Astrocyte (in vitro differentiated cells and primary cell): Measurements from ENCODE around the gene COL18A1. TPM values are rescaled to one million over a fixed set of nuclear protein-coding genes. Genes with fewer than 3 reads are reported as not detected.
A peak's percentile ranks its signal among the peaks of the same experiment; 100 is the strongest.

Source experiments
- DNase-seq: peaks from one replicate; pipeline ENCODE4 v3.0.0-alpha.2; 2010; ENCODE audit warnings: low read depth
- FAIRE-seq: peaks from 2 replicates; lab custom pipeline; 2011; peaks lifted over from hg19 to GRCh38; lab: Jason Lieb, UNC
- H2AFZ ChIP-seq: 2 replicates; pipeline ENCODE4 v1.6.0; 2012; ENCODE audit warnings: low read depth, low read length, inconsistent platforms
- H3K27ac ChIP-seq: 2 replicates; pipeline ENCODE4 v1.5.1; 2011; ENCODE audit warnings: low read depth, low read length, inconsistent platforms
- H3K27me3 ChIP-seq: 2 replicates; pipeline ENCODE4 v1.6.0; 2011; ENCODE audit warnings: low read length, inconsistent platforms; ENCODE audit not compliant: insufficient read depth
- H3K36me3 ChIP-seq: 2 replicates; pipeline ENCODE4 v1.5.1; 2011; ENCODE audit warnings: low read length, inconsistent platforms; ENCODE audit not compliant: insufficient read depth
- H3K4me1 ChIP-seq: 2 replicates; pipeline ENCODE4 v1.5.1; 2011; ENCODE audit warnings: low read length, inconsistent platforms; ENCODE audit not compliant: insufficient read depth
- H3K4me2 ChIP-seq: 2 replicates; pipeline ENCODE4 v1.6.0; 2012; ENCODE audit warnings: low read length, inconsistent platforms
- H3K4me3 ChIP-seq: 2 replicates; pipeline ENCODE4 v1.5.1; 2011; ENCODE audit warnings: low read depth, mild to moderate bottlenecking, low read length, inconsistent platforms; ENCODE audit not compliant: insufficient read depth
- H3K79me2 ChIP-seq: 2 replicates; pipeline ENCODE4 v1.6.0; 2012; ENCODE audit warnings: mild to moderate bottlenecking, low read length, inconsistent platforms; ENCODE audit not compliant: insufficient read depth
- H3K9ac ChIP-seq: 2 replicates; pipeline ENCODE4 v1.6.0; 2012; ENCODE audit warnings: mild to moderate bottlenecking, low read length, inconsistent platforms
- H3K9me3 ChIP-seq: 2 replicates; pipeline ENCODE4 v1.5.1; 2012; ENCODE audit warnings: low read depth, mild to moderate bottlenecking, low read length, inconsistent platforms; ENCODE audit not compliant: insufficient read depth
- H4K20me1 ChIP-seq: 2 replicates; pipeline ENCODE4 v1.6.0; 2012; ENCODE audit warnings: low read length, inconsistent platforms; ENCODE audit not compliant: insufficient read depth
- H3K27ac Mint-ChIP-seq: one replicate; pipeline ENCODE4 v1.8.0; 2021; ENCODE audit warnings: mild to moderate bottlenecking, mixed read lengths; ENCODE audit not compliant: unreplicated experiment
- H3K27me3 Mint-ChIP-seq: one replicate; pipeline ENCODE4 v1.8.0; 2021; ENCODE audit warnings: low read depth, mixed read lengths; ENCODE audit not compliant: unreplicated experiment
- H3K36me3 Mint-ChIP-seq: one replicate; pipeline ENCODE4 v1.8.0; 2021; ENCODE audit warnings: low read depth, mixed read lengths; ENCODE audit not compliant: unreplicated experiment
- H3K4me1 Mint-ChIP-seq: one replicate; pipeline ENCODE4 v1.8.0; 2021; ENCODE audit warnings: low read depth, mixed read lengths; ENCODE audit not compliant: unreplicated experiment
- H3K4me3 Mint-ChIP-seq: one replicate; pipeline ENCODE4 v1.8.0; 2021; ENCODE audit warnings: mild to moderate bottlenecking, moderate library complexity, mixed read lengths; ENCODE audit not compliant: unreplicated experiment
- H3K9me3 Mint-ChIP-seq: one replicate; pipeline ENCODE4 v1.8.0; 2021; ENCODE audit warnings: mild to moderate bottlenecking, mixed read lengths; ENCODE audit not compliant: unreplicated experiment
- EZH2 ChIP-seq: IDR thresholded peaks from 2 replicates; pipeline ENCODE4 v1.6.1; 2012; ENCODE audit warnings: mild to moderate bottlenecking, low read length, inconsistent platforms; ENCODE audit not compliant: insufficient read depth
- total RNA-seq: library from RNA; stranded (reverse); gene quantifications from 2 replicates; pipeline ENCODE4 v1.2.1, GENCODE V29; 2021
- TF ChIP-seq, protein P1 (sequence below): IDR thresholded peaks from 2 replicates; pipeline ENCODE4 v1.5.1; 2011; ENCODE audit warnings: low read depth, mild to moderate bottlenecking, inconsistent platforms, low read length, moderate library complexity; ENCODE audit not compliant: insufficient read depth

Gene COL18A1
- total RNA-seq, 1 donor from 2014 or later, result 616 TPM

DNA sequence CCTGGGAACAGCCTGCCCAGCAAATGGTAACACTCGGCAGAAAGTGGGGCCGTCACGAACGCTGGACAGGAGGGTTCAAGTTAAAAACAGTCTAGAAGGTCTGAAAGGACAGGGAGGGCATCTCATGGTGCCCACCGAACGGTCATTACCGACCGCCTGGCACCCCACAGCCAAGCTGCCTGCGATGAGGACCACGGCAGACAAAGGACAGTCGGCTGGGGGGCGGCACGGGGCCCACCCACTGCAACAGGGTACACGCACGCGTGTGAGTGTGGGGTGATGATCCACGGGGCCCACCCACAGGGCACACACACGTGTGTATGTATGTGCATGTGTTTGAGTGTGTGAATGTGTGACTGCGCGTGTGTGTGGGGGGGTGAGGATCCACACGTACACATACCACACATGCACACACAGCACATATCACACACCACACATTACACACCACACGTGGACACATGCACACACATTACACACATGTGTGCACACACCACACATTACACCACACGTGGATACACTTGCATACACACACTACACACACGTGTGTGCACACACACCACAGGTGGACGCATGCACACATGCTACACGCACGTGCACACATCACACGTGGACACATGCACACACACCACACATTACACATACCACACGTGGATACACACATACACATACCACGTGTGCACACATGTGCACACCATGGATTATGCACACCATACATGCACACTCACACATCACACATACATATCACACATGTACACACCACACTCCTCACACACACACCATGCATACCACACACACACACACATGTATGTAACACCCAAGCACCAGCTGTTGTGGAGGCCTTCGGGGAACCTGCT, 74.1 kb downstream of the COL18A1 start:
- H3K79me2 ChIP-seq, result peaks cover 3% of the 10 kb centered on the region
- Mint-ChIP-seq H3K36me3 (peaks cover 8% of the 10 kb centered on the region), H3K27ac (no peak overlapping the region), H3K9me3 (no peaks in the 10 kb centered on the region), H3K4me3 (no peak overlapping the region), H3K4me1 (peaks cover 10% of the 10 kb centered on the region), H3K27me3 (no peaks in the 10 kb centered on the region)
- no peak overlapping the region for H2AFZ ChIP-seq
- H3K27ac ChIP-seq, result no peak overlapping the region
- H3K4me2 ChIP-seq, result no peak overlapping the region
- H3K9ac ChIP-seq, result no peak overlapping the region
- TF ChIP-seq EZH2, result no peak
- peaks cover 5% of the 10 kb centered on the region for H3K4me1 ChIP-seq
- H3K9me3 ChIP-seq, result peaks cover 4% of the 10 kb centered on the region
- no peaks in the 10 kb centered on the region for H3K27me3 ChIP-seq
- peaks cover 17% of the 10 kb centered on the region for H4K20me1 ChIP-seq
- peak; percentile 23 for FAIRE-seq
- DNase-seq, result no peak
- H3K4me3 ChIP-seq, result no peak overlapping the region
- peaks cover 4% of the 10 kb centered on the region for H3K36me3 ChIP-seq

- H3K4me1 ChIP-seq, result peaks cover 5% of the 10 kb centered on the region
- no peak for FAIRE-seq
- Mint-ChIP-seq H3K27ac (no peak overlapping the region), H3K4me3 (no peak overlapping the region), H3K27me3 (no peaks in the 10 kb centered on the region), H3K4me1 (peaks cover 9% of the 10 kb centered on the region), H3K9me3 (no peaks in the 10 kb centered on the region), H3K36me3 (peaks cover 8% of the 10 kb centered on the region)
- peaks cover 4% of the 10 kb centered on the region for H3K36me3 ChIP-seq
- no peaks in the 10 kb centered on the region for H3K27me3 ChIP-seq
- no peak for DNase-seq
- no peak overlapping the region for H3K27ac ChIP-seq
- peaks cover 4% of the 10 kb centered on the region for H3K9me3 ChIP-seq
- no peak overlapping the region for H3K9ac ChIP-seq
- H4K20me1 ChIP-seq, result peaks cover 11% of the 10 kb centered on the region
- no peak overlapping the region for H2AFZ ChIP-seq
- H3K4me2 ChIP-seq, result no peak overlapping the region
- no peak overlapping the region for H3K4me3 ChIP-seq
- H3K79me2 ChIP-seq, result no peaks in the 10 kb centered on the region
- no peak for TF ChIP-seq EZH2
- TF ChIP-seq, protein P1, sequence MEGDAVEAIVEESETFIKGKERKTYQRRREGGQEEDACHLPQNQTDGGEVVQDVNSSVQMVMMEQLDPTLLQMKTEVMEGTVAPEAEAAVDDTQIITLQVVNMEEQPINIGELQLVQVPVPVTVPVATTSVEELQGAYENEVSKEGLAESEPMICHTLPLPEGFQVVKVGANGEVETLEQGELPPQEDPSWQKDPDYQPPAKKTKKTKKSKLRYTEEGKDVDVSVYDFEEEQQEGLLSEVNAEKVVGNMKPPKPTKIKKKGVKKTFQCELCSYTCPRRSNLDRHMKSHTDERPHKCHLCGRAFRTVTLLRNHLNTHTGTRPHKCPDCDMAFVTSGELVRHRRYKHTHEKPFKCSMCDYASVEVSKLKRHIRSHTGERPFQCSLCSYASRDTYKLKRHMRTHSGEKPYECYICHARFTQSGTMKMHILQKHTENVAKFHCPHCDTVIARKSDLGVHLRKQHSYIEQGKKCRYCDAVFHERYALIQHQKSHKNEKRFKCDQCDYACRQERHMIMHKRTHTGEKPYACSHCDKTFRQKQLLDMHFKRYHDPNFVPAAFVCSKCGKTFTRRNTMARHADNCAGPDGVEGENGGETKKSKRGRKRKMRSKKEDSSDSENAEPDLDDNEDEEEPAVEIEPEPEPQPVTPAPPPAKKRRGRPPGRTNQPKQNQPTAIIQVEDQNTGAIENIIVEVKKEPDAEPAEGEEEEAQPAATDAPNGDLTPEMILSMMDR, result no peak
Measured at GRCh38 chr21:45479691-45480675, 75.0 kb downstream of the COL18A1 start.
